WTC11 (cell line): ENCODE data around the gene PTPN1. TPM values are rescaled to one million over a fixed set of nuclear protein-coding genes. Genes with fewer than 3 reads are reported as not detected.

Experiments used
- ATAC-seq: fragments of 200-7000 bp; cut with Tn5 transposase; 2 replicates; pipeline ENCODE4 v1.10.0; 2021; ENCODE audit warnings: mild to moderate bottlenecking, moderate library complexity
- CTCF ChIA-PET: fragments of 300-600 bp; sonication (Branson Sonifier 250); formaldehyde crosslinking; loops from one replicate; lab custom pipeline; 2021; ENCODE audit warnings: antibody characterized with exemption; lab: Charles Lee
- POLR2A ChIA-PET: fragments of 350-600 bp; sonication (Branson Sonifier 250); formaldehyde crosslinking; loops from one replicate; lab custom pipeline; 2021; ENCODE audit warnings: antibody characterized with exemption; lab: Charles Lee
- DNase-seq: peaks from one replicate; pipeline ENCODE4 v3.0.0; 2021; ENCODE audit warnings: low spot score
- H3K27ac Mint-ChIP-seq: 2 replicates; pipeline ENCODE4 v1.8.0; 2021; ENCODE audit warnings: mixed read lengths
- H3K27me3 Mint-ChIP-seq: 2 replicates; pipeline ENCODE4 v1.8.0; 2021; ENCODE audit warnings: low read depth, mild to moderate bottlenecking, moderate library complexity, mixed read lengths
- H3K36me3 Mint-ChIP-seq: 2 replicates; pipeline ENCODE4 v1.8.0; 2021; ENCODE audit warnings: mixed read lengths
- H3K4me1 Mint-ChIP-seq: 2 replicates; pipeline ENCODE4 v1.8.0; 2022; ENCODE audit warnings: mixed read lengths
- H3K4me3 Mint-ChIP-seq: 2 replicates; pipeline ENCODE4 v1.8.0; 2021; ENCODE audit warnings: mild to moderate bottlenecking, moderate library complexity, mixed read lengths
- H3K9me3 Mint-ChIP-seq: 2 replicates; pipeline ENCODE4 v1.8.0; 2021; ENCODE audit warnings: mixed read lengths
- CDX4 ChIP-seq: fragments of 250-450 bp; sonication (Bioruptor Pico); IDR thresholded peaks from 2 replicates; pipeline ENCODE4 v1.9.0; 2021; ENCODE audit warnings: moderate library complexity, mild to moderate bottlenecking, inconsistent platforms, borderline replicate concordance
- CREM ChIP-seq: sonication (generic); formaldehyde crosslinking; IDR thresholded peaks from 2 replicates; pipeline ENCODE4 v1.8.1; 2022; ENCODE audit warnings: mild to moderate bottlenecking, missing genetic modification reagents, moderate library complexity
- ERG ChIP-seq: fragments of 250-450 bp; sonication (Bioruptor Pico); IDR thresholded peaks from 2 replicates; pipeline ENCODE4 v1.8.0; 2021; ENCODE audit warnings: mild to moderate bottlenecking
- ESRRA ChIP-seq: sonication (generic); formaldehyde crosslinking; IDR thresholded peaks from 2 replicates; pipeline ENCODE4 v1.8.1; 2022; ENCODE audit warnings: mild to moderate bottlenecking, missing genetic modification reagents, borderline replicate concordance
- FOXJ3 ChIP-seq: sonication (generic); formaldehyde crosslinking; IDR thresholded peaks from 2 replicates; pipeline ENCODE4 v1.9.0; 2021; ENCODE audit warnings: missing genetic modification reagents, mild to moderate bottlenecking, borderline replicate concordance
- FOXP1 ChIP-seq: sonication (generic); formaldehyde crosslinking; IDR thresholded peaks from 2 replicates; pipeline ENCODE4 v1.8.0; 2022; ENCODE audit warnings: missing genetic modification reagents, mild to moderate bottlenecking, moderate library complexity, borderline replicate concordance
- FOXP4 ChIP-seq: sonication (generic); formaldehyde crosslinking; IDR thresholded peaks from 2 replicates; pipeline ENCODE4 v1.8.0; 2022; ENCODE audit warnings: mild to moderate bottlenecking, missing genetic modification reagents
- GRHL2 ChIP-seq: fragments of 250-450 bp; sonication (Bioruptor Pico); IDR thresholded peaks from 2 replicates; pipeline ENCODE4 v1.8.0; 2022; ENCODE audit warnings: mild to moderate bottlenecking, moderate library complexity; ENCODE audit not compliant: insufficient replicate concordance, severe bottlenecking
- HMGA2 ChIP-seq: fragments of 250-450 bp; sonication (Bioruptor Pico); IDR thresholded peaks from 2 replicates; pipeline ENCODE4 v1.4.0; 2021; ENCODE audit warnings: mild to moderate bottlenecking, moderate library complexity
- KAT7 ChIP-seq: sonication (generic); formaldehyde crosslinking; IDR thresholded peaks from 2 replicates; pipeline ENCODE4 v1.8.1; 2023; ENCODE audit warnings: missing genetic modification reagents, mild to moderate bottlenecking, borderline replicate concordance
- MYBL2 ChIP-seq: sonication (generic); formaldehyde crosslinking; IDR thresholded peaks from 2 replicates; pipeline ENCODE4 v1.8.1; 2023; ENCODE audit warnings: mild to moderate bottlenecking, moderate library complexity, missing genetic modification reagents
- NFYB ChIP-seq: sonication (generic); formaldehyde crosslinking; conservative IDR thresholded peaks from 2 replicates; pipeline ENCODE4 v1.8.0; 2022; ENCODE audit warnings: low read depth, missing genetic modification reagents
- NR1H2 ChIP-seq: sonication (generic); formaldehyde crosslinking; IDR thresholded peaks from 2 replicates; pipeline ENCODE4 v1.9.0; 2021; ENCODE audit warnings: mild to moderate bottlenecking, moderate library complexity, missing genetic modification reagents
- OVOL2 ChIP-seq: fragments of 250-450 bp; sonication (Bioruptor Pico); IDR thresholded peaks from 2 replicates; pipeline ENCODE4 v1.9.0; 2021; ENCODE audit warnings: mild to moderate bottlenecking, borderline replicate concordance
- PRRX2 ChIP-seq: fragments of 250-450 bp; sonication (Bioruptor Pico); IDR thresholded peaks from 2 replicates; pipeline ENCODE4 v1.8.0; 2021; ENCODE audit warnings: mild to moderate bottlenecking
- SOX15 ChIP-seq: fragments of 250-450 bp; sonication (Bioruptor Pico); IDR thresholded peaks from 2 replicates; pipeline ENCODE4 v1.9.0; 2021; ENCODE audit warnings: mild to moderate bottlenecking
- ZBTB21 ChIP-seq: sonication (generic); formaldehyde crosslinking; IDR thresholded peaks from 2 replicates; pipeline ENCODE4 v1.8.1; 2023; ENCODE audit warnings: mild to moderate bottlenecking, missing genetic modification reagents, borderline replicate concordance
- ZMAT4 ChIP-seq: fragments of 250-450 bp; sonication (Bioruptor Pico); IDR thresholded peaks from 2 replicates; pipeline ENCODE4 v1.9.0; 2021; ENCODE audit warnings: mild to moderate bottlenecking
- ZNF138 ChIP-seq: sonication (generic); formaldehyde crosslinking; conservative IDR thresholded peaks from 2 replicates; pipeline ENCODE4 v1.8.1; 2022; ENCODE audit warnings: mild to moderate bottlenecking, moderate library complexity, missing genetic modification reagents
- ZNF396 ChIP-seq: fragments of 250-450 bp; sonication (Bioruptor Pico); IDR thresholded peaks from 2 replicates; pipeline ENCODE4 v1.8.0; 2021; ENCODE audit warnings: mild to moderate bottlenecking, moderate library complexity, borderline replicate concordance
- ZNF425 ChIP-seq: fragments of 250-450 bp; sonication (Bioruptor Pico); conservative IDR thresholded peaks from 2 replicates; pipeline ENCODE4 v1.9.0; 2021; ENCODE audit warnings: mild to moderate bottlenecking
- ZNF671 ChIP-seq: fragments of 250-450 bp; sonication (Bioruptor Pico); IDR thresholded peaks from 2 replicates; pipeline ENCODE4 v1.8.0; 2021; ENCODE audit warnings: mild to moderate bottlenecking
- total RNA-seq: library from RNA; stranded (reverse); gene quantifications from 3 replicates; pipeline ENCODE4 v1.2.3, GENCODE V29; 2021

Gene PTPN1
- total RNA-seq, 1 experiment from 2014 or later = 29.4 TPM

GRCh38 chr20:50617022-50617421 is 106.8 kb downstream of the PTPN1 start (continued):
- TF ChIP-seq ERG (CRISPR knock-in tag) (no peak), MYBL2 (no peak), FOXJ3 (CRISPR knock-in tag) (no peak), CREM (CRISPR knock-in tag) (no peak), ZNF671 (CRISPR knock-in tag) (no peak), ZBTB21 (CRISPR knock-in tag) (no peak), ZNF425 (CRISPR knock-in tag) (no peak), OVOL2 (no peak), FOXP1 (no peak), ZNF396 (CRISPR knock-in tag) (no peak), CDX4 (CRISPR knock-in tag) (no peak), NR1H2 (CRISPR knock-in tag) (no peak), ZMAT4 (CRISPR knock-in tag) (no peak), SOX15 (no peak)

GRCh38 chr20:50618537-50618936 is 108.4 kb downstream of the PTPN1 start:
- DNase-seq (no peak), ATAC-seq (no peak)
- peaks cover 9% of the 10 kb centered on the region for H3K36me3 Mint-ChIP-seq
- H3K27ac Mint-ChIP-seq = no peak overlapping the region
- H3K4me3 Mint-ChIP-seq = no peak overlapping the region
- TF ChIP-seq FOXP4 (no peak), ESRRA (CRISPR knock-in tag) (no peak), GRHL2 (no peak), ZNF138 (CRISPR knock-in tag) (no peak), PRRX2 (no peak), NFYB (no peak), KAT7 (no peak), HMGA2 (CRISPR knock-in tag) (no peak)
- H3K9me3 Mint-ChIP-seq = peaks cover 13% of the 10 kb centered on the region
- POLR2A ChIA-PET = no interaction called here
- H3K4me1 Mint-ChIP-seq = no peaks in the 10 kb centered on the region
- CTCF ChIA-PET = interaction anchor here (0.7 to 2.8 kb wide), 2 partner anchors 8 to 33 kb away, joined by 3 to 9 read pairs; no protein-coding TSS in a partner anchor
- no peaks in the 10 kb centered on the region for H3K27me3 Mint-ChIP-seq
